SJSA1 (cell line): Measurements from ENCODE around the gene CALM1. TPM values are rescaled to one million over a fixed set of nuclear protein-coding genes. Genes with fewer than 3 reads are reported as not detected.

Experiments
- total RNA-seq: library from RNA; depleted of rRNA; stranded (reverse); fragments of >200 nt; shearing (Covaris generic); gene quantifications from 2 replicates; pipeline ENCODE4 v1.2.3, GENCODE V29; 2014; rRNA removed

CALM1 gene
- total RNA-seq, 1 experiment from 2014 or later = 392 TPM

Other genes starting within 250 kb of the CALM1 start
- 309 and 401 TPM in 2 replicates for gene PSMC1, start 140.5 kb upstream of the CALM1 start, total RNA-seq
- gene NRDE2, start 65.1 kb upstream of the CALM1 start, total RNA-seq = 8.6 and 9.1 TPM in 2 replicates